CD4-positive, alpha-beta T cell treated with Interleukin-4 for 1 hour (primary cell): ENCODE data around the gene SGTB.
"Not testable (repeated sequence)": the region's sequence is repeated elsewhere in the genome, so short reads cannot be mapped to it uniquely, and the experiment has no call there.

Experiments
- DNase-seq, 2 donors: peaks; one replicate each; pipeline ENCODE4 v3.0.0-alpha.2; 2020 to 2022

SGTB gene

GRCh38 chr5:65734196-65734775 is 12.4 kb upstream of the SGTB start:
- not testable (repeated sequence) for DNase-seq

- peak in 1 of 2 donors; percentile 18 for DNase-seq
Measured at GRCh38 chr5:65732046-65732445, 10.1 kb upstream of the SGTB start.

GRCh38 chr5:65730910-65731309 is 9.0 kb upstream of the SGTB start:
- no peak for DNase-seq

DNA sequence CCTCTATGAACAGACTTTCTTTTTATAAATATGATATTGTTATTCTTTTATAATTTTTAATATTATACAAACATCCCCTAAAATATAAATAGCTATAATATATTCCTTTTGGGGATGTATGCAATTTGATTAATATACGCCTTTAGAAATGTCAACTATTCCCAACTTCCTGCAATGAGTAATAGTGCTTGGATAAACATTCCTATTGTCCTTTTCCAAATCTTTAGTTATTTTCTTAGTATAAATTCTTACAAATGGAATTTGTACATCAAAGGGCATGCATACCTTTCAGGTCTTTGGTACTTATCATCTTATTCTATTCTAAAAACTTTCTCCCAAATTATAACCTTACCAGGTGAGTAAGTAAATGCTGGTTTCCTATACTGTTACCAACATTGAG is 6.3 kb upstream of the SGTB start:
- DNase-seq, result no peak

- no peak for DNase-seq
Measured at GRCh38 chr5:65727491-65728156, 5.7 kb upstream of the SGTB start.

- no peak for DNase-seq
Measured at GRCh38 chr5:65722575-65723403, 880 bp upstream of the SGTB start.

- peak in 1 of 2 donors; percentile 46 for DNase-seq
Measured at GRCh38 chr5:65721050-65721719, 724 bp downstream of the SGTB start.

- no peak for DNase-seq
Measured at GRCh38 chr5:65718576-65719310, 3.2 kb downstream of the SGTB start.

- DNase-seq, result no peak
Measured at GRCh38 chr5:65708145-65708544, 13.8 kb downstream of the SGTB start.

GRCh38 chr5:65707663-65708062 is 14.2 kb downstream of the SGTB start:
- no peak for DNase-seq

- no peak for DNase-seq
Measured at GRCh38 chr5:65704621-65705239, 17.2 kb downstream of the SGTB start.

GRCh38 chr5:65702036-65702435 is 19.9 kb downstream of the SGTB start:
- no peak for DNase-seq

DNA sequence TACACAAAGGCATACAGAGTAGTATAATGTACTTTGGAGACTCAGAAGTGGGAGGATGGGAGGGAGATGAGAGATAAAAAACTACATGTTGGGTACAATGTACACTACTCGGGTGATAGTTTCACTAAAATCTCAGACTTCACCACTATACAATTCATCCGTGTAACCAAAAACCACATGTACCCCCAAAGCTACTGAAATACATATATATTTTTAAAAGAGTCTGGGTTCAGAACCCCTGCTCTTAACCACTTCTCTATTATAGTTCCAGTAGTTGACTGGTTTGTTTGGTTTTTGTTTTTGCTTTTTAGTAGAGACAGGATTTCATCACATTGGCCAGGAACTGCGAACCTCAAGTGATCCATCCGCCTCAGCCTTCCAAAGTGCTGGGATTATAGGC is 22.6 kb downstream of the SGTB start:
- no peak for DNase-seq

GRCh38 chr5:65696892-65697291 is 25.0 kb downstream of the SGTB start:
- no peak for DNase-seq

DNA sequence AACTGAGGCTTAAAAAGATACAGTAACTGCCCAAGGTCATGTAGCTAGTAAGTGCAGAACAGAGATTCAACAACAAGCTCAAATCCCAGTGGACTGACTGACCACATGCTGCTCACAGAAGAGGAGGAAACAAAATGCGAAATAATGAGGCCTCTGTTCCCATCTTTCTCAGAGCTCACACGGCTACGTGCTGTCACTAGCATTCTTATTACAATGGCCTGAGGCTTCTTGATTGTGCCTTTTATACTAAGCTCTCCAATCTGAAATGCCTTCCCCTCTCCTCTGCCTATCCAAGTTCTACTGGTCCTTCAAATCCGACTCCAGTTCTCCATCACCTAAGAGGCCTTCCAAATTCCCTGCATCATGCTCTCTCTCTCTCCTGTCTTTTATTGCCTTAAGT is 26.0 kb downstream of the SGTB start:
- no peak for DNase-seq

DNA sequence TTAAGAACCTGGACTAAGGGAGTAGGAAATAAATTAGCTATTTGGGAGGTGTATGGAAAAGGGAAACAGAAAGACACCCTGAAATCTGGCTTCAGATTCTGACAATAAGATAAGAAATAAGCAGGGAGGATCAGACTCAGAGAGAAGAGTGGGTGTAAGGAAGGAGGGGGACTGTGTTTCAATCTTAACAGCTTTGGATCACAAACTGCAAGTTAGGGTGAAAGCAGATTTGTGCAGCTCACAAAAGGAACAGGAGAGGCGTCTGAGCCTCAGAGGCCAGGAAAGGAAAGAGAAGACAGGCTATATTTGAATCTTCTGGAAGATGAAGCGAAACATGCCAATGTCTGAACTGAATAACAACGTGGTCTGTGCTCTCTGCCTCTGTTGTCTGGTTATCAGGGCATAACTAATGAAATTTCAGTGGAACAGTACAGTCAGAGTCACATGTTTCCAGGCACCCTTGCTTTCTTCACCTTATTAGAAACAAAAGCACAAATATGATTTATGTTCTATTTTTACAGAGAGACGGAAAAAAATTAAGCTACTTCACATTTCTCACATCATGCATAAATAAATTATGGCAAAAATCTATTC is 26.6 kb downstream of the SGTB start:
- no peak for DNase-seq

- no peak for DNase-seq
Measured at GRCh38 chr5:65693121-65693520, 28.8 kb downstream of the SGTB start.

DNA sequence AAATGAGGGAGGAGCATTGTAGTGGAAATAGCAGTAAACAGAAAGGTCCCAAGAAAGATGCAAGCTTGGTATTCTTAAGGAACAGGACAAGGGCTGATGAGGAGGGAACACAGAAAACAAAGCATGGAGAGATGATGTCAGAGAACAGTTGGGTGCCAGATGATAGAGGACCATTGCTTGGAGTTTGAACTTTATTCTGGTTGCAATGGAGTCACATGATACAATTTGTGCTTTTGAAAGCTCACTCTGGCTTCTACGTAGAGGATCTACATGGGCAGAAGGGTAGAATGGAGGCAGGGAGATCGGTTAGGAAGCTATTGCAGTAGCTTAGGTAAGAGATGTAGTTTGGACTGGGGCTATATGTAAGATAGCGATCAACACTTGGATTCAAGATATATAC is 39.8 kb downstream of the SGTB start:
- DNase-seq, result no peak

GRCh38 chr5:65676056-65676455 is 45.9 kb downstream of the SGTB start:
- not testable (repeated sequence) for DNase-seq

DNA sequence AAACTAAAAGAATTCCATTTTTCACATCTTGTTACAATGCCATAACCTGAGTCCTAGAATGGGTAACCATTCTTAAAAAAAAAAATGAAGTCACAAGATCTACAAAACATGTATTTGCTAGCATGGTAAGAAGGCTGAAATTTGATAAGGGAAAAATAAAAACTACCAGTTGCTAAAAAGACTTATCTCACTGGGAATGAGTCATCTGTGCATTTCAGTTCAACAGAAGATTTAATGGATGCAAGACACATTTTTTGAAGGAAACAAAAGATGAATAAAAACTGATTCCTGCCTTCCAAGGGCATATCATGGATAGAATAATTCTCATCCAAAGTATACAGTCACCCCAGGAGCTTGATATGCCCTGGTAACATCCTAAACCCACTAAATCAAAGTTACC is 47.2 kb downstream of the SGTB start:
- no peak for DNase-seq

GRCh38 chr5:65672796-65673195 is 49.1 kb downstream of the SGTB start:
- DNase-seq, result no peak

DNA sequence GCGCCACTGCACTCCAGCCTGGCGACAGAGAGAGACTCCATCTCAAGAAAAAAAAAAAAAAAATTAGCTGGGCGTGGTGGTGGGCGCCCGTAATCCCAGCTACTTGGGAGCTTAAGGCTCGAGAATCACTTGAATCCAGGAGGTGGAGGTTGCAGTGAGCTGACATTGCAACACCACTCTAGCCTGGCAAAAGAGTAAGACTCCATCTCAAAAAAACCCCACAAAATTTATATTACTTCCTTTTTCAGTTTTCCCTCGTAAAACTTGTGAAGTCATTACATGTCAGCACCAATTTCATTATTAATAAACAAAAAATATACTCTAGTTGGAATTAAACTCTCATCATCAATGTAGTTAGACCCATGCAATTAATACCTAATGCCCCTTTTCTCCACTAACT is 53.2 kb downstream of the SGTB start:
- no peak for DNase-seq
